CD4-positive, alpha-beta T cell treated with Interleukin-15 for 4 hours (primary cell): ENCODE measurements around the gene CCDC187.

ENCODE experiments used
- DNase-seq: peaks from one replicate; pipeline ENCODE4 v3.0.0-alpha.2; 2020; ENCODE audit warnings: low spot score

Gene CCDC187

GRCh38 chr9:136311051-136312008, 7.4 kb upstream of the CCDC187 start:
- DNase-seq, result no peak

- no peak for DNase-seq
These were observed 6.6 kb upstream of the CCDC187 start for GRCh38 chr9:136310273-136311030.

DNA sequence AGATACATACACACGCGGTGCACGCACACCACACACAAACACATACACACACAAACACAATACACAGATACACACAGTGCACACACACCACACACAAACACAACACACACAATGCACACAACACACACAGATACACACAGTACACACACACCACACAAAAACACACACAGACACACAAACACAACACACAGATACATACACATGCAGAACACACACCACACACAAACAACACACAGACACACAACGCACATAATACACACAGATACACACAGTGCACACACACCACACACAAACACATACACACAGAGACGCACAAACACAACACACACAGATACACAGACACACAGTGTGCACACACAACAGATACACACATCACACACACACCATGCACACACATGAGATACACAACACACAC, 5.9 kb upstream of the CCDC187 start:
- DNase-seq, result no peak

DNA sequence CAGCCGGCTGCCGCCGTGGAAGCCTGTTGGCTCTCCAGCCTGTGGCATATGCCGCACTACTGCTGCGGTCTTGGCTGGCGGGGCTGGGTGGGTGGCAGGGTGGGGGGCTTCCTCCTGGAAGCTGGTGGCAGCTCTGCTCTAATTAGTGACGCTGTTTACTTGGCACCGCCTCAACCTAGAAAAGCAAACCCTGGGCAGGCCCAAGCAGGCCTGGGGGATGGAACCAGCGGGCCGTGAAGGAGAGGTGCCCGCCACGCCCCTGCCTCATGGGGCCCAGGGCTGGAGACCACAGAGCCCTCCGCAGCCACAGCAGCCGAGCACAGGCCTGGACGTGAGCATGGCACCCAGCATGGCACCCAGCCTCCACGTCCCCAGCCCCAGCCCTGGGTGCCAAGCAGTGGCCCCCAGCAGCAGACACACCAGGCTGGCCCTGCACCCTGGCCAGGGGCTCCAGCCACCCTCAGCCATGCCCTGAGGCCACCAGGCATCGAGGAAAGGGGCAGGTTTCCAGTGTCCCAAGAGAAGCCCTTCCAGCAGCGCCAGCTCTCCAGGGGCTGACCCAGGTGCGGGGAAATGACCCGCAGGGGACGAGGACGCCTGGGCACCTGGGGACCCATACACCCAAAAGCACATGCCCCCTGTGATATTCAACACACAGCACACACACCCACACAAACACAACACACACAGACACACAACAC, 5.4 kb upstream of the CCDC187 start:
- no peak for DNase-seq

- DNase-seq, result no peak
These were observed 4.8 kb upstream of the CCDC187 start for GRCh38 chr9:136308702-136309053.

DNA sequence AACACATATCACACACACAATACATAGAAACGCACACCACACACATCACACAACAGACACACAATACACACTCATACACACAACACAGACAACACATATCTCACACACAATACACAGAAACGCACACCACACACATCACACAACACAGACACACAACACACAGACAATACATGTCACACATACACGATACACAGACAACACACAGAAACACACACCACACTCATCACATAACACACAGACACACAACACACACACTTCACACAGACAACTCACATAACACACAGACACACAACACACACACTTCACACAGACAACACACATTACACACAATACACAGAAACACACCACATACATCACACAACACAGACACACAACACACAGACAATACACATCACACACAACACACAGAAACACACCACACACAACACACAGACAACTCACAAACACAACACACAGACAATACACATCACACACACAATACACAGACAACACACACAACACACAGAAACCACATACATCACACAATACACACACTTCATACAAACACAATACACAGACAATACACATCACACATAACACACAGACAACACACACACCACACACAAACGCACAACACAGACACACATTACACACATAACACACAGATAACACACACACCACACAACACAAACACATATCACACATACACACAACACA, 4.3 kb upstream of the CCDC187 start:
- no peak for DNase-seq

DNA sequence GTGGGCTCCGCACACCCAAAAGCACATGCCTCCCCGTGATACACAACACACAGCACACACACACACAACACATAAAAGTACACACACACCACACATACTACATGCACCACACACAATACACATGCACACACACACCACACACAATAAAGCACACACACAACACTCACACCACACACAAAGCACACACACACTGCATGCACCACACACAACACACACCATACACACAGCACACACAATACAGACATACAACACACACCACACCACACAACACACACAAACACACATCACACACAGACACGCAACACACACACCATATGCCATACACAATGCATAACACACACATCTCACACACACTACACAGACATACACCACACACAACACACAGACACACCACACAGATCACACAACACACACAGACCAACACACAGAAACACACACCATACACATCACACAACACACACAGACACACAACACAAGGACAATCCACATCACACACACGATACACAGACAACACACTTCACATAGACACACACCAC, 3.4 kb upstream of the CCDC187 start:
- DNase-seq, result no peak

DNA sequence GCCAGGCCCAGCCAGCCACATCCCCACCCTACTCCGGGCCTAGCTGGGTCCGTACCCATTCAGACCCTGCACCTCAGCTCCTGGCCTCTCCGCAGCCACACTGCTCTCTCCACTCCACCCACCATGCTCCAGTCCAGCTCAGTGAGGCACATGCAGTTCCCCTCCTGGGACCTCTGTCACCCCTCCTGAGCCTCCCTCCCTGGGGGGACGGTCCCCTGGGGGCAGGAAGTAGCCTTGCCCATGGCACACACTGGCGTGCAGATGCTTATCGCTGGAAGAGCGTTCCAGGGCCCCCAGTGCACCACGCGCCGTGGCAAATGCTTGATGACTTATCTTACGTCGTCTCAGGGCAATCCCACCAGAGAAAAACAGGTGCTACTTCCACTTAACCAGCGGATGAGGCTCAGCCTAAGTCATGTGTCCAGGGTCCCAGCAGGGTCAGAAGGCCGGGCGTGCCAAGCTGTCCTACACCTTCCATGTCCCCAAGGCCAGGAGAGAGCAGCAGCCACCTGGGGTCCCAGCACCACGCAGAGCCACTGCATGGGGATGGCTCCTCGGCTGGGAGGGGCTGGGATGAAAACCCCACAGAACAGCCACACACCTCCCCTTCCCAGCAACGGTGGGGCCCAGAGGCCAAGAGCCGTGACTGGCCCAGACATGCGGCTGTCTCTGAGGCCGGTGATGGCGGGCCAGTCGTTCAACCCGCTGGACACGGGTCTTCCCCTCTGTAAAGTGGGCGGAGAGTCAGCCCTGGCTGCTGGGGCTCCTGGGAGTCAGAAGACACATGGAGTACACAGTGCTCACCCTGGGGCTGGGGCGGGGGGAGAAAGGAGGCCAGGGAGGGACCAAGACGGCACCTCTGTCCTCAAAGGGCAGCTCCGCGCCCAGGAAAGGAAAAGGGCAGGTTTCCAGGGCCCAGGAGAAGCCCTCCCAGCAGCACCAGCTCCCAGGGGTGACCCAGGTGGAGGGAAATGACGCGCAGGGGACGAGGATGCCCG, 2.6 kb upstream of the CCDC187 start:
- DNase-seq, result no peak

DNA sequence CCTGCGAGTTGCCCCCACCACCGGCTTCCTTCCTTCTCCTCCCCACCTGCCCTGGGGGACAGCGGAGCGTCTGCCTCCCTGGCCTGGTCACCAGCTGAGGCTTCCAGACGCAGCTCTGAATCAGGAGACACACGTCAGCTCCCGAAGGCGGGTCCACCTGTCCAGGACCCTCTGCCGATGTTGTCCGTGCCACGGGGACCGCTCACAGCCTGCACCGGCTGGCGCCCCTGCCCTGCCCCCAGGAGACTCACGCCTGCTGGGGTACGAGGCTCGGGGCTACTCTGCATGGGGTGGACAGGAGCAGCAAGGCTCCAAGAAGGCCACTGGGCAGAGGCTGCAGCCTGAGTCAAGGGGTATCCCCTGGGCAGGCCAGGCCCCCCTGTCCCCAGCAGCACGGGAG, 1.9 kb upstream of the CCDC187 start:
- DNase-seq, result no peak

GRCh38 chr9:136304981-136305380, 1.1 kb upstream of the CCDC187 start:
- DNase-seq, result no peak

DNA sequence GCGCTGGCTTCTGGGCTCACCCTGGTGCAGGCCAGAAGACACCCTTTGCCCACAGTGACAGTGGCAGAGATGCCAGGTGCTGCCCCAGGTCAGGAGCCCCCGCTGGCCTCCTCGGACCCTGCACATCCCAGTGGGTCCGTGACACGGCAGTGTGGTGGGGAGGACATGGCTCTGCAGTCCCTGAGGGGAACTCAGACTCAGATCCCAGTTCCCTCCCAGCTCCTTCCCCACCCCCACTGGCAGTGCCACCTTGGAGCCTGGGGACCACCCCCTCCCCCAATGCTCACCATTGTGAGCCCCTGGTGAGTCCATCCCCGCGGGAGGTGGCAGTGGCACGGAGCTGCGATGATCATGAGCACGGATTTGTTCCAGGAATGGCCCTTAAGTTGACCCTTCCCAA, 562 bp upstream of the CCDC187 start:
- DNase-seq, result no peak

- no peak for DNase-seq
These were observed 649 bp downstream of the CCDC187 start for GRCh38 chr9:136303066-136303824.

GRCh38 chr9:136302527-136302926, 1.4 kb downstream of the CCDC187 start:
- no peak for DNase-seq

- DNase-seq, result no peak
These were observed 3.0 kb downstream of the CCDC187 start for GRCh38 chr9:136300866-136301265.

GRCh38 chr9:136300016-136300545, 3.8 kb downstream of the CCDC187 start:
- DNase-seq, result no peak

GRCh38 chr9:136299541-136299940, 4.4 kb downstream of the CCDC187 start:
- DNase-seq, result no peak

GRCh38 chr9:136299116-136299515, 4.8 kb downstream of the CCDC187 start:
- no peak for DNase-seq

- DNase-seq, result no peak
These were observed 5.8 kb downstream of the CCDC187 start for GRCh38 chr9:136297766-136298735.
